DOHH2 (cell line): ENCODE results near the gene TCERG1L.
"Not testable (repeated sequence)": the region's sequence is repeated elsewhere in the genome, so short reads cannot be mapped to it uniquely, and the experiment has no call there.

Experiments
- H3F3A ChIP-seq: fragments of 200-600 bp; sonication (generic), shearing (Covaris generic); 2 replicates; pipeline ENCODE4 v1.6.0; 2016; ENCODE audit warnings: antibody characterized with exemption, mild to moderate bottlenecking; ENCODE audit not compliant: control insufficient read depth, insufficient read depth
- H3K27ac ChIP-seq: fragments of 200-600 bp; sonication (generic); 2 replicates; pipeline ENCODE4 v1.5.1; 2014; ENCODE audit warnings: low read depth, mild to moderate bottlenecking, low read length, moderate library complexity
- H3K27me3 ChIP-seq: fragments of 200-600 bp; sonication (generic); 2 replicates; pipeline ENCODE4 v1.6.1; 2014; ENCODE audit warnings: mild to moderate bottlenecking, low read length, mixed read lengths; ENCODE audit not compliant: control insufficient read depth
- H3K36me3 ChIP-seq: fragments of 200-600 bp; sonication (generic); 2 replicates; pipeline ENCODE4 v1.6.1; 2014; ENCODE audit warnings: mild to moderate bottlenecking, low read length, moderate library complexity, mixed read lengths; ENCODE audit not compliant: control insufficient read depth
- H3K4me1 ChIP-seq: fragments of 200-600 bp; sonication (generic); 2 replicates; pipeline ENCODE4 v1.6.1; 2014; ENCODE audit warnings: mild to moderate bottlenecking, low read length, mixed read lengths; ENCODE audit not compliant: control insufficient read depth
- H3K4me2 ChIP-seq: fragments of 200-600 bp; sonication (generic); 2 replicates; pipeline ENCODE4 v1.6.0; 2014; ENCODE audit warnings: mild to moderate bottlenecking, low read length, moderate library complexity
- H3K4me3 ChIP-seq: fragments of 200-600 bp; sonication (generic); 2 replicates; pipeline ENCODE4 v1.5.1; 2014; ENCODE audit warnings: mild to moderate bottlenecking, low read length, mixed read lengths
- H3K79me2 ChIP-seq: fragments of 200-600 bp; sonication (generic); 2 replicates; pipeline ENCODE4 v1.6.1; 2014; ENCODE audit warnings: mild to moderate bottlenecking, low read length, mixed read lengths; ENCODE audit not compliant: control insufficient read depth
- H3K9me2 ChIP-seq: fragments of 200-600 bp; sonication (generic); replicated peaks from 2 replicates; pipeline ENCODE4 v1.6.1; 2014; ENCODE audit warnings: mild to moderate bottlenecking, low read length, mixed read lengths; ENCODE audit not compliant: control insufficient read depth
- H3K9me3 ChIP-seq: fragments of 200-600 bp; sonication (generic); 2 replicates; pipeline ENCODE4 v1.6.1; 2014; ENCODE audit warnings: antibody characterized with exemption, low read length, mixed read lengths; ENCODE audit not compliant: control insufficient read depth, insufficient read depth
- H4K20me1 ChIP-seq: fragments of 200-600 bp; sonication (generic); 2 replicates; pipeline ENCODE4 v1.6.0; 2014; ENCODE audit warnings: low read depth, mild to moderate bottlenecking, antibody characterized with exemption, low read length, moderate library complexity; ENCODE audit not compliant: control insufficient read depth, insufficient read depth
- CTCF ChIP-seq: fragments of 200-600 bp; sonication (generic); IDR thresholded peaks from one replicate; pipeline ENCODE4 v1.5.1; 2014; ENCODE audit warnings: antibody characterized with exemption, mild to moderate bottlenecking, low read depth, low read length; ENCODE audit not compliant: poor library complexity, severe bottlenecking
- EZH2phosphoT487 ChIP-seq: fragments of 200-600 bp; sonication (generic); IDR thresholded peaks from 2 replicates; pipeline ENCODE4 v1.6.1; 2017; ENCODE audit warnings: borderline replicate concordance, mild to moderate bottlenecking, antibody characterized with exemption, low read length, moderate library complexity, mixed read lengths

The TCERG1L gene

DNA sequence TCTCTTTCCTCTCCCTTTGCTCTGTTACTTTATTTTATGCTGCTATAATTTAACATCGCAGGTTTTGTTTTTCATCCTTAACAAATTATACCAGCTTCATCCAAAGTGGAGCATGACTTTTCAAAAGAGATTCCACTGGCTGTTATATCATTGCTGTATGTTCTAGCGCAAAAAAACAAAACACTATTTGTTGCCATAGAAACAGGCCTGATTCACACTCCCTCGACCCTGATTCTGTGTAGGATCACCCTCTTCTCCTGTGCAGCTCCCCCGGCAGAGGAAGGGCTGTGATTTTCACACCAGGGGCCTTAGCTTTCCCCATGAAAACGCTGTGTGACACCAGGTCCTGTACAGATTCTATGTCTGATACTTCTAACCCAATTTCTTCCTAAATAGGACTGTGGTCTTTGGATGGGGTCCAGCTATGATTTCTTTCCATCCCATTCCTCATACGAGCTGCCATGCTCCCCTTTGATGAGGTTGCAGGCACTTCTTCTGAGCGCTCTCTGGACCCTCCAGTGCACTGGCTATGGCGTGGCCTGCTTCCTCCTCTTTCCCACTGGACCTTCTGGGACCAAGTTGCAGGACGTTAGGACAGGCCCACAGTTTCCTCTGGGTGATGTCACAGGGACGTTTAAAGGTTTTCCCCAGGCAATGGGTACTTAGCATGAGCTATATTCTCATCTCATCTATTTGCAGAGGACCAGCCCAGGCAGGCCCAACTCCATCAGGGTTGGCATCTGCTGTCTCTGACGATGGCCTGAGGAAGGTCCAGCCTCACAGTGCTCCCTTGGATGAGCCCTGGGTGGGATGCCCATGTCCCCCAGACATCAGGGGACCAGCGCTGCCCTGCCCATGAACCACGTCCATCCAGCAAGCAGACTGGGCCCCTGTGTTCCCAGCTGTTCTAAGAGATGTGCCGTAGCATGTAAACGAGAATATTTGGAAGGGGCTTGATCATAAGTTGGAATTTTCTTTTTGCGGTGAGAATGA, 210.8 kb downstream of the TCERG1L start:
- not testable (repeated sequence) for H3K36me3 ChIP-seq, H3K9me2 ChIP-seq, H3K4me1 ChIP-seq, H3K4me2 ChIP-seq, H3K79me2 ChIP-seq, H3K9me3 ChIP-seq, H4K20me1 ChIP-seq, H3K4me3 ChIP-seq, H3F3A ChIP-seq, H3K27me3 ChIP-seq, H3K27ac ChIP-seq

DNA sequence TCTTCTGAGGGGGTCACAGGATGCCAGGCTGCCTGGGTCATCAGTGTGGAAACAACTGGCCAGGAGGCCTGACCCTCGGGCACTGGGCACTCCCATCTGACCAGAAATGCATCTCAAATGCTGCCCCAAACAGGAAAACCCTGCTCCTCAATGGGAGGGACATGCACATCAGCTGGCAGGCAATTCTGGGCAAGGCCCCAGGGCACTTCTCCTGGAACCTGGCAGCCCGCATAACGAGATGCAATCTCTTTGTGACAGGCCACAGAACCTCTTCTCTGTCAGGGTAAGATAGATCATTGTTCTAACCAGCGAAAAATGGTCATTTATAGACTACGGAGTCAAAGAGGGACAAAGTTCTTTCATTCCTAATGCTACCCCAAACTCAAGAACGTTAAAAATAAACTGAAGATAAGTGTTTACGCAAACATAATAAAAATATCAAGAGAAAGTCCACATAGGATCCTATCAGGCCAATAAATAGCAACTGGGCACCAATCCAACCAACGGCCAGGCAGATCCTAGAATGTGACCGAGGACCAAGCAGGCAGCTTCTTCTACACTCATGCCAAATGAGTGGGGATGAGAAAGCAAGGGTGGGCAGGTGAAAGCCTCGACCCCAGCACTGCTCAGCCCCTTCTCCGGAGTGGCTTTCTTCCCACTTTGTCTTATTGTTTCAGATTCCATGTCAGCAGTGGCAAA, 212.3 kb downstream of the TCERG1L start:
- TF ChIP-seq EZH2phosphoT487 (no peak), CTCF (no peak)
- Histone ChIP-seq H3K27me3 (no peaks in the 10 kb centered on the region), H3F3A (no peaks in the 10 kb centered on the region), H3K9me2 (no peaks in the 10 kb centered on the region), H3K9me3 (no peaks in the 10 kb centered on the region), H3K27ac (no peak overlapping the region), H3K4me2 (no peak overlapping the region), H3K79me2 (no peaks in the 10 kb centered on the region), H3K36me3 (no peaks in the 10 kb centered on the region), H3K4me3 (no peak overlapping the region), H3K4me1 (no peaks in the 10 kb centered on the region), H4K20me1 (no peaks in the 10 kb centered on the region)

DNA sequence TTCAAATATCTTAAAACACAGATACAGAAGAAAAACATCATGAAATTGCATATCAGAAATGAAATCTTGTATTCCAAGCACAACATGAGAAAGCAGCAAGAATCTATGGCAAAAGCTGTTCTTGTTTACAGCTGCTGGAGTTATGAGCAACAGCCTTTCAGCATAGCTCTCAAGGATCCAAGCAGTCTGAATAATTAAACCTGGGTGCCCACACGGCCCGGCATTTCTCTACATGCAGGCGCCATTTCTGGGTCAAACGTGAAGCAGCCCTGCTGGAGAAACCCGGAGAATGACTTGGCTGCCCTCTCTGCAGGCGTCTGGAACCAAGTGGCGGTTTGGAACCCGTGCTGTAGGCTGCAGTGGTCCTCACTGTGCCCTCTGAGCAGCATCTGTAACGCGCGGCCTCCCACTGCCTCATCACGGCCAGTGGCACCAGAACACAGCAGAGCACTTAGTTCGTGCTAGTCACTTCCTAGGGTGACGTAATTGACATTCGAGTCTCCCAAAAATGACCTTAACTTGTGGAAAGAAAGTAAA, 213.0 kb downstream of the TCERG1L start:
- Histone ChIP-seq H3K79me2 (no peaks in the 10 kb centered on the region), H3K27me3 (no peaks in the 10 kb centered on the region), H3F3A (no peaks in the 10 kb centered on the region), H3K27ac (no peak overlapping the region), H3K9me2 (no peaks in the 10 kb centered on the region), H3K4me1 (no peaks in the 10 kb centered on the region), H3K4me3 (no peak overlapping the region), H4K20me1 (no peaks in the 10 kb centered on the region), H3K36me3 (no peaks in the 10 kb centered on the region), H3K9me3 (no peaks in the 10 kb centered on the region), H3K4me2 (no peak overlapping the region)
- no peak for TF ChIP-seq CTCF
- no peak for TF ChIP-seq EZH2phosphoT487
